Heart left ventricle (tissue), 13 donors: ENCODE data around the gene DDOST.

ENCODE experiments used
- CTCF ChIP-seq, 12 donors: fragments of 200-600 bp; sonication (generic) in 4 of 12; IDR thresholded peaks; one replicate each; pipeline versions ENCODE4 v1.5.0 to v1.8.0; 2018 to 2022; ENCODE audit warnings: antibody characterized with exemption in 12 of 12, mild to moderate bottlenecking in 5 of 12
- POLR2A ChIP-seq, 2 donors: fragments of 450-650 bp; IDR thresholded peaks; one replicate each; pipeline ENCODE4 v1.6.1; 2017; ENCODE audit warnings: antibody characterized with exemption in 2 of 2, mild to moderate bottlenecking in 2 of 2, moderate library complexity in 2 of 2
- donor health status: ischemic (EF 13 %, LVEDD 7.1; RV severe dilation, severe dysfunction).
- donor health status: DM: no; HTN: yes; CAD: no.
- donor health status: DM: no; HTN: no; CAD: no.
- donor health status: ischemic (EF 25% LVEDD 6.9; RV normal size, moderate dysfunction).
- donor health status: ischemic (EF 25% LVEDD 5.7; RV mildly dilated, moderate dysfunction).
- donor health status: ischemic (EF 35%, LVEDD 5.7; RV mildly dilated, moderate dysfunction).
- donor health status: nonischemic (EF 11% LVEDD 7.7; RV severe dilation, severe dysfunction).
- donor health status: DM: yes; HTN: yes; CAD: no.
- donor health status: PGD.
- donor health status: ischemic (EF 29% LVEDD 5.4; RV normal size, mild dysfunction).
- donor health status: nonischemic (EF 23%, LVEDD 6.1; RV moderate dilation, normal function).

- TF ChIP-seq CTCF (IDR thresholded peaks at IDR 0.05), result no peak
- TF ChIP-seq POLR2A (IDR thresholded peaks at IDR 0.05), result no peak
Measured at GRCh38 chr1:20670936-20671335, 9.8 kb upstream of the DDOST start.
